Fibroblast of the conjunctiva (primary cell): ENCODE data around the gene GPR62.
"Not testable (repeated sequence)": the region's sequence is repeated elsewhere in the genome, so short reads cannot be mapped to it uniquely, and the experiment has no call there.

Source experiments
- DNase-seq: peaks from one replicate; pipeline ENCODE4 v3.0.0-alpha.2; 2010; ENCODE audit warnings: low read depth

The GPR62 gene

DNA sequence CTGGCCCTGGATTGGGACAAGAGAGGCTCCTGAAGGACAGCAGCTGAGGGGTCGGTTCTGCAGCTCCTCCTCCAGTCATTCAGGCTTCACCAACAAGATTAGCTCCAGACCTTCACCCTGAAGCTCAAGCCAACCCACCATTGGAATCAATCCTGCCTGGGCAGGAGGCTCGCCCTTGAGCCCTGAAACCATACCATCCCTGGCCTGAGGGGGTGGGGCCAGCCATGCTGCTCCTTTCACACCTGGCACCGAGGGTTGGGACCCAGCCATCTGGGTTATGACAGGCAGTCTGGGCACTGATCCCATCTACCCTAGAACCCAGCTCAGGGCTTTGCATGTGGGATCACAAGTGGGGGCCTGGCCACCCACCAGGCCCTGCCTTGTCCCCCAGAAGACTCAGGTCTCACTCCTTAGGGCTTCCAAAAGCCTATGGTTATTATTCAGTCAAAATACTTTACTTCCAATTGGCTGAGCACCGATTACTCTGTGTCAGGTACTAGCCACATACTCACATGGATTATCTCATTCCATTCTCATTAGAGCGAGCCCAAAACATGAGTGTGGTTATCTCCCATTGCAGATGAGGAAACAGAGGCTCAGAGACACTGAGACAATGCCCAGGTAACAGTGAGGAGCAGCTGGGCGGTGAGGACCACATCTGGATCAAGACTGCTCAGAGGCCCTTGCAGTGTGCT is 15.6 kb downstream of the GPR62 start:
- no peak for DNase-seq

DNA sequence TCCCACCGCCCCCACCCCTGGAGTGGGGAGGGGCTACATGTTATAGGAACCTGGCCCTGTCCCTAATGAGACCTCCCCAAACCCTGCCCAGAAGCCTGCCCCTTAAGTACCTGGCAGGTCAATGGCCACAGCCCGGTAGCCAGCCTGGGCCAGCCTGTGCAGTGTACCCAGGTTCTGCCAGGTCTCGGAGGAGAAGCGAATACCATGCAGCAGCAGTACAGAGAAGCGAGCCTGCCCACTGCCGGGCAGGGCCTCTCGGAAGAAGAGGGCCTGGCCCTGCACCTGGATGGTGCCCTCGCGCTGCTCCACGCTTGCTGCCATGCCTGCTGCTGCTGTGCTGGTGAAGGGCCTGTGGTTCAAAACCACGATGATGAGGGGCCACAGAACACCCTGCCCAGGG is 16.2 kb downstream of the GPR62 start:
- DNase-seq: no peak

DNA sequence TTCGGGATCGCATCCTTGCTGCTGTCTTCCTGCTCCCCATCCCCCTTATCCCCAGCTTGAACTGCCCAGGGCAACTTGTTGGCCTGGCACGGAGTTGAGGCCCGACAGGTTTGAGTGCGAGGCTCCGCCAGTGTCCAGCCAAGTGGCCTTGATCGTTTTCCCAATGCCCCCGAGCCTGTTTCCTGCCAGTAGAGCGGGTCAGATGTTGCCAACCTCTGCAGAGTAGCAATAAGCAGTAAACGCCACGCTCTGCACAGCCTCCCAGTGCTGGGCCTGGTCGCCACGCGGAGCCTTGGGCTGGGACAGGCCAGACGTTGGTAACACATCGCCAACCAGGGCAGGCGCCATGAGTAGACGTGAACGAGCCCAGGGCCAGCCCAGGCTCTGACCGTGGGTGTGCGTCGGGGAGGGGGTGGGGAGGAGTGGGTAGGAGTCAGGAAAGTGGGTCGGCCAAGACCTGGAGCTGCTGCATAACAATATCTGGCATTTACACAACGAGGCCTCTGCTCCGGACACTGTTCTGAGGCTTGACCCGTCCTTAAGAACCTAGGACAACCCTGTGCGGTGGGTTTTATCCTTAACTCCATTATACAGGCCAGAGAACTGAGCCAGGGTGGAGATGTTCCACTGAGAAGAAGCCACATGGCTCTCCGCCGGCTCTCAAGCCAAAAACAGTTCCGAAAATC is 19.2 kb downstream of the GPR62 start:
- no peak for DNase-seq

DNA sequence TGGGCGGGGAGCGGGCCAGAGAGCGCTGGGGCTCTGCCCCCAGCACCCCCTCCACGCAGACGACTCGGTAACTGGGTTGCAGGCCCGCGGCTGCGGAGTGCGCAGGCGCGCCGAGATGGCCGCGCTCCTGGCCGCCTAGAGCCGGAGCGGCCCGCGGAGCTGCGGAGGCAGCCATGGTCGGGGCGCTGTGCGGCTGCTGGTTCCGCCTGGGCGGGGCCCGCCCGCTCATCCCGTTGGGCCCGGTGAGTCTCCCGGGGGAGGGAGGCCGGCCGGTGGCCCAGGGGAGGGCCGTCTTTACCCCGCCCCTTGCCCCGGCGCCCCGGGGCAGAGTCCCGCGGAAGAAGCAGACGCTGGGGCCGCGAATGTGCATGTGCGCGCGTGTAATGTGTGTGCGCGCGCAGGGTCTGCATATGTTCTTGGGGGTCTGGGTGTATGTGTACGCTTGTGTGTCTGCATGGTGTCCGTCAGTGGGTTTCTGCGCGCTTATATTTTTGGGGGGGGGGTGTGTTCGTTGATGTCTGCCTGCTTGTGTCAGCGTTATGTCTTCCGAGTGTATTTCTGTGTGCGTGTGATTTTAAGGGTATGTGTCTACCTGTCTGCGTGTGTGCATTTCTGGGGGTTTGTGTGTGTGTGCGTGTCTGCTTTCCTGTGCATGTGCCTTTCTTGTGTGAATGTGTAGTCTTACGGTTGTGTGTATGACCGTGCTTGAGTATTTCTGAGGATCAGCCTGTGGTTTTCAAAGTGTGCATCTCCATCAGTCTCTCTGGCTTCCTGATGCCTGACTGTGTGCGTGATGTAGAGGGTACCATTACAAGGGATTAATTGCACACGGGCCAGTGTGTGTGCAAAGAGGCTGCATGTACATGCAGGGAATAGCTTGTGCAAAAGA is 20.0 kb downstream of the GPR62 start, which contains the start of gene ABHD14A:
Gene ABHD14A, plus strand, starts transcription at position 102 of the 889 bp plus-strand sequence. Its CDS starts 72 bp downstream, at position 174.
- DNase-seq: peak; percentile 29

DNA sequence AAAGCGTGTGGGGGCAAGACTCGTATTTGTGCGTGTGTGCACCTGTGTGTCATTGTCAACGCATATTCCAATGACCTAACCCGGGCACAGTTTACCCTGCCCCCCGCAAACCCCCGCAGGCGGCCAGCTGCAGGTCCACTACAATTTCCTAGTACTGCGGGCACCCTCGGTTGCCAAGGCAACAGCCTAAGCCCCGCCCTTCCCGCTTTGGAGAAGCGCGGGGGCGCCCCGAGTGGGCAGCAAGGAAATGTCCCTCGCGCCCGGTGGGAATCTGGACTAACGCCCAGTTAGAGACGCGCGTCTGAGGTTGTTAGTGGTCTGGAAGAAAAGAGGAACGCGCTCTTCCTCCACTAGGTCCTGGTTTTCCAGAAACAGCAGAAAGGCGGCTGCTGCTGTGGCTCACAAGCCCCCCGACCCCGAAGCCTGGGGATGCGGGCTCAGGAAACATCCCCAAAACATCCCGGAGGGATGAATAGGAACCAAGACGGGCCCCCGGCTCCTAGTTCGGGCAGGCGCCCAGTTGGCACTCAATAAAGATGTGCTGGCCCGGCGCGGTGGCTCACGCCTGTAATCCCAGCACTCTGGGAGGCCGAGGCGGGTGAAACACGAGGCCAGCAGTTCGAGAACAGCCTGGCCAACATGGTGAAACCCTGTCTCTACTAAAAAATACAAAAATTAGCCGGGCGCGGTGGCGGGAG is 20.8 kb downstream of the GPR62 start:
- no peak for DNase-seq

DNA sequence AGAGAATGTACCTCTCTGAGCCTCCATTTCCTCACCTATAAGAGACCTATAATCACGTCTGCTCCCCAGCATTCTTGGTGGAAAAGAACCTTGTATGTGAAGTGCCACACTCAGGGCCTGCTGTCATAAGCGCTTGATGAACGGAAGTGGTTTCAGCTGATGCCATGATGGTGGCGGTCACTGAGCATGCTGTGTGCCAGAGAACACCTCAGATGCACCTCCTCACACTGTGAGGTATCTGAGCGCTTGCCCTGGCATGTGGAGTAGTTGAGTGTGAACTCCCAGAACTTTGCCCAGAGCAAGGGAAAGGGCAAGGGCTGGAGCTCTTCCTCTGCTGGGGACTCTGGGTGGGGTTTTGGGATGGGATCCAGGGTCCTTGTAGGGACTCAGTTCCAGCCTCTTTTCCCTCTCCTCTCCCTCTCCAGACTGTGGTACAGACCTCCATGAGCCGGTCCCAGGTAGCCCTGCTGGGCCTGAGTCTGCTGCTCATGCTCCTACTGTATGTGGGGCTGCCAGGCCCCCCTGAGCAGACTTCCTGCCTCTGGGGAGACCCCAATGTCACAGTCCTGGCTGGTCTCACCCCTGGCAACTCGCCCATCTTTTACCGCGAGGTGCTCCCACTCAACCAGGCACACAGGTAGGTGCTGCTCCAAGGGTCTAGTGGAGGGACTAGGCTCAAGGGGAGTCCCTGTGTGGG is 22.4 kb downstream of the GPR62 start:
- DNase-seq: no peak

DNA sequence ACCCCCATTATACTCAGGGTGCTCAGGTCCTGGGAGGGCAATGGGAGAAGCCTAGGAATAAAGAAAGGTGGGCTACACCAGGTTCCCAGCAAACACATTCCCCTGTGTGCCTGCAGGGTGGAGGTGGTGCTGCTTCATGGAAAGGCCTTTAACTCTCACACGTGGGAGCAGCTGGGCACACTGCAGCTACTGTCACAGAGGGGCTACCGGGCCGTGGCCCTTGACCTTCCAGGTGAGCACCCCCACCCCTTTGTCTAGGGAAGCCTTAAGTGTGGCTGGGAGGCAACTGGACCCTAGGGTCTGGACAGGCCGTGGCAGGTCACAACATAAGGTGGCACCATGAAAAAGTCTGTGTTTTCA is 22.9 kb downstream of the GPR62 start:
- no peak for DNase-seq

DNA sequence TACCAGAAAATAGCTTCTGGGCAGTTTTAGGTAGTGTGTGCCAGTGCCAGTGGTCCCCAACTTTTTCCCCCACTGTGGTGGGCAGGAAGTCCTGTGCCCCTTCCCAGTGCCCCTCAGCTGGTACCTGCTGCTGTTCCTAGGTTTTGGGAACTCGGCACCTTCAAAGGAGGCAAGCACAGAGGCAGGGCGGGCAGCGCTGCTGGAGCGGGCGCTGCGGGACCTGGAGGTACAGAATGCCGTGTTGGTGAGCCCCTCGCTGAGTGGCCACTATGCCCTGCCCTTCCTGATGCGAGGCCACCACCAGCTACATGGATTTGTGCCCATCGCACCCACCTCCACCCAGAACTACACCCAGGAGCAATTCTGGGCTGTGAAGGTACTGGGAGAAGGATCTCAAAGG is 25.1 kb downstream of the GPR62 start:
- DNase-seq: no peak

DNA sequence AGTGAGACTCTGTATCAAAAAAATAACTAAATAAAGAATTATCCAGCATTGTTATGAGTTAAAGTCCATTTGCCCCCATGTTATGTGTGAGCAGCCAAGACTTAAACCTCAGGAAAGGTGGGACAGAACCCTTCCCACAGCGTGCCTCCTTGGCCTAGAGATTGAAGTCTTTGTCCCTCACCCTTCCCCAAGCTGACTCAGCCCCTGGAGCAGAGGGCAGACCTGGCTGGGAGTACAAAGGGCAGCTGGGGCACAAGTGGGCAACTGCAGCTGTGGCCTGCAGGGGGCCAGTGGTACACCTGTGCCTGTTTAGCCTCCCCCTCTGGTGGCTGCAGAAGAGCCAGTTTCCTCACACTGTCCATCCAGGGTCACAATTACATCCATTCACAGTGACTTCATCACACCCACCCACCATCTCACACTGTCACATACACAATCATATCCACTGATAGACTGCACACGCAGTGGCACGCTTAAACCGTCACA is 27.2 kb downstream of the GPR62 start:
- no peak for DNase-seq

DNA sequence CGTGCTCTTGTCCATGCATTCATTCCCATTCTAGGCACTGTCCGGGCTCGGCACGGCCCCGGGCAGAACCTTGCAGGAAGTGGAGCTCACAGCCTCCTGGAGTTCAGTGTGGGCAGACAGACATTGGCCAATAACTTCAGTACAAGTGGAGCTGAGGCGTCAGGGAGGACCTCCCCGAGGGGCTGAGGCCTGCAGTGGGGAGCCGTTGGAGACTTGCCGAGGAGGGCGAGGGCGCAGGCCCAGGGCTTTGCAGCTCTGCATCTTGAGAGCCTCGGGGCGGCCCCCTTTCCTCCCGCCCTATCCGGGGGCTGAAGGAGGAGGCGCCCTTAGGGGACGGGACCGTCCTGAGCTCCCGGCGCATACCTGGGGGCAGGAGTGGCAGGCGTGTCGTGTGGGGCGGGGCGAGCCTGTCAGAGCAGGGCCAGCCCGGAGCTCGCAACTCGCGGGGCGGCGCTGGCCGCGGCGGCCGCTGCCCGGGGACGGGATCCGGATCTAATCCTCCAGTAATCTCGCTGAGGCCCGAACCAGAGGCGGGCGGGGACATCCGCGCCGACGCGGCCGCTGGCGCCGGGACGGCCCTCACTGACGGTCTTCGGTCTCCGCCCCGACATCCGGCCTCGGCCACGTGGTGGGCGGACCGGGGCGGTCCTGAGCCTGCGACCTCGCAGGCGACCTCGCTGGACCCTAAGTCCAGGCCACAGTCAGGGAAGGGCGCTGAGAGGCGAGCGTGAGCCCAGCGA is 27.8 kb downstream of the GPR62 start, which contains the start of gene ACY1:
Gene ACY1, plus strand, starts transcription at position 698 of the 740 bp plus-strand sequence. CDS start 530 bp downstream, outside the sequence.
- peak; percentile 75 for DNase-seq

DNA sequence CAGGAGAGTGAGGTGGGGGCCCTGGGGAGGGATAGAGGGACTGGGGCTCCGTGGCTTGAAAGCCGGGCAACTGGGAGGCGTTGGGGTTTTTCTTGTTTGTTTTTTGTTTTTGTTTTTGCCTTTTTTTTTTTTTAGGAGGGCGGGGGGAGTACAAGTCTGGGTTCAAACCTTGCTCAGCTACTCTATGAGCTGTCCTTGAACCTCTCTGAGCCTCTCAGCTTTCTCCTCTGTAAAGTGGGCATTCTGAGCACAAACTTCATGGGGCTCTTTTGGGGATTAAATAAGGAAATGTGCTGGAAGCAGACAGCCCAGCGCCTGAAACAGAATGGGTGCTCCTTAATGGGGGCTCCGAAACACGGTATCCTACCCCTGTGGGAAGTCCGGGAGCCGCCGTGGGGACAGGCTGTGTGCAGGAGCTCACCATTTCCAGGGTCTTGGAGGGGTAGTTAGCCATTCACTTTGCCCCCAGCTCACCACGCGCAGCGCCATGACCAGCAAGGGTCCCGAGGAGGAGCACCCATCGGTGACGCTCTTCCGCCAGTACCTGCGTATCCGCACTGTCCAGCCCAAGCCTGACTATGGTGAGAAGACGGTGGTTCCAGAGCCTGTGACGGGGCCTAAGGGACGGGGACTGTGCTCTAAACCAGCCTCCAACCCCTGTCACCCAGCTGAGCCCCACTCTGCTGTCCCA is 28.5 kb downstream of the GPR62 start:
- DNase-seq: no peak

DNA sequence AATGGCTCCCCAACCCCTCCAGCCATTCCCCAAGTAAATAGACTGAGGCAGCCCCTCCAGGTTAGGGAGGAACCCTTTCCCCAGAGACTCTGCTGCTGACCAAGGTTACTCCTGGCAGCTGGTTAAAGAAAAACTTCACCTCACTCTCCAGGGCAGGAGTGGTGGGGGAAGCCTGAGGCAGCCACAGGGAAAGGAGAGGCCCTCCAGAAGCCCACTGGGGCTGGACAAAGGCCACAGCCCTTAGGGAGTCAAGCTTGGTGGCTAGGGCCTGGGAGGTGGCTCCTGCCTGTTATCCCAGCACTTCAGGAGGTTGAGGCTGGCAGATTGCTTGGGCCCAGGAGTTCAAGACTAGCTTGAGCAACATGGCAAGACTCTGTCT is 29.1 kb downstream of the GPR62 start:
- no peak for DNase-seq

DNA sequence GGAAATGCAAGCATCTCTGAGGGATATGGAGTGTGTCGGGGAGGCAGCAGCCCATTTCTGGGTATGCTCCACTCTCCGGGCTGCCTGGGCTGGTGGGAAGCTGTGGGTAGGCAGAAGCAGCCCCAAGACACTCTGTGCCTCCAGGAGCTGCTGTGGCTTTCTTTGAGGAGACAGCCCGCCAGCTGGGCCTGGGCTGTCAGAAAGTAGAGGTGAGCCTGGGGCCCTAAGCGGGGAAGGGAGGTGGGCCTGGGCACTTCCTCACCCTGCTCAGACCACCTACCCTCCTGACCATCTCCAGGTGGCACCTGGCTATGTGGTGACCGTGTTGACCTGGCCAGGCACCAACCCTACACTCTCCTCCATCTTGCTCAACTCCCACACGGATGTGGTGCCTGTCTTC is 29.9 kb downstream of the GPR62 start:
- no peak for DNase-seq

DNA sequence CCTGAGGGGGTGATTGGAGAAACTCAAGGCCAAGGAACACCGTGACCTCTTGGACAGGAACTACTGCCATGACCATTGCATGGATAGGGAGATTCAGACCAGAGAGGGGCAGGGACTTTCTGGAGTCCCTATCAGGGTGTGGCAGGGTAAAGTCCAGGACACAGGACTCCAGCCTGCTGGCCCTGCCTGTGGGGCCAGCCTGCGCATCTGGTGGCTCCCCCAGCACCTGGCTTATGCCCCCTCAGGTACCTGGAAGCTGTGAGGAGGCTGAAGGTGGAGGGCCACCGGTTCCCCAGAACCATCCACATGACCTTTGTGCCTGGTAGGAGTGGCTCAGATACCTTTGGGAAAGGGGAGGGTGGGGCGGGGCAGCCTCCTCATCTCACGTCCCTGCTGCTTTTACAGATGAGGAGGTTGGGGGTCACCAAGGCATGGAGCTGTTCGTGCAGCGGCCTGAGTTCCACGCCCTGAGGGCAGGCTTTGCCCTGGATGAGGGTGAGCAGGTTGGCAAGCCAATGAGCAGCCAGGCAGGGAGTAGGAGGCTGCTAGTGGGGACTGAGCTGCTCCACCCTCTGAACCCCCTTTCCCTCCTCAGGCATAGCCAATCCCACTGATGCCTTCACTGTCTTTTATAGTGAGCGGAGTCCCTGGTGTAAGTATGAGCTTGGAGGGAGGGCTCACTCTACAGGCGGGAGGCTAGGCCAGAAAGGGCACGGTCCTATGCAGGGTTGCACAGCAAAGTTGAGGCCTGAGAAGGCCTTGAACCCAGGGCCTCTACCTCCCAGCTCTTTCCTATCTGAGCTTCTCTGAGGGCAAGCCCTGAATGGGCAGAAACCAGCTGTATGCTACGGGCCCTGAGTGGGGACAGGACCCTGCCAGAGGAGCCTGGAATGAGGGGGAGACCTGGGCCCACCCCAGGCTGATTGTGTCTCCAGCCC is 31.1 kb downstream of the GPR62 start:
- no peak for DNase-seq

DNA sequence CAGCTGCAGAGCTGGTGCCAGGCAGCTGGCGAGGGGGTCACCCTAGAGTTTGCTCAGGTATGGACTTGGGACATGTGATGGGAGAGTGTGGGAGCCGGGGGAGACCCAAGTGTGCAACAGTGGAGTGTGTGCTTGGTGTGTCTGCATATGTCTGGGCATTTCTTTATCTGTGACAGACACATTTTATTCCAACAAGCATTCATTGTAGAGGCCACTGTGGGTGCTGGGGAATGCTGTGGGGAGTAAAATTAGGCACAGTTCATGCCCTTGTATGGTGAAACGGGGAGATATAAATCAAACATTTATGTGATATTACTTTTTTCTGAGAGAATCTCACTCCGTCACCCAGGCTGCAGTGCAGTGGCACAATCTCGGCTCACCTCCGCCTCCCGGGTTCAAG is 32.4 kb downstream of the GPR62 start:
- DNase-seq: no peak

DNA sequence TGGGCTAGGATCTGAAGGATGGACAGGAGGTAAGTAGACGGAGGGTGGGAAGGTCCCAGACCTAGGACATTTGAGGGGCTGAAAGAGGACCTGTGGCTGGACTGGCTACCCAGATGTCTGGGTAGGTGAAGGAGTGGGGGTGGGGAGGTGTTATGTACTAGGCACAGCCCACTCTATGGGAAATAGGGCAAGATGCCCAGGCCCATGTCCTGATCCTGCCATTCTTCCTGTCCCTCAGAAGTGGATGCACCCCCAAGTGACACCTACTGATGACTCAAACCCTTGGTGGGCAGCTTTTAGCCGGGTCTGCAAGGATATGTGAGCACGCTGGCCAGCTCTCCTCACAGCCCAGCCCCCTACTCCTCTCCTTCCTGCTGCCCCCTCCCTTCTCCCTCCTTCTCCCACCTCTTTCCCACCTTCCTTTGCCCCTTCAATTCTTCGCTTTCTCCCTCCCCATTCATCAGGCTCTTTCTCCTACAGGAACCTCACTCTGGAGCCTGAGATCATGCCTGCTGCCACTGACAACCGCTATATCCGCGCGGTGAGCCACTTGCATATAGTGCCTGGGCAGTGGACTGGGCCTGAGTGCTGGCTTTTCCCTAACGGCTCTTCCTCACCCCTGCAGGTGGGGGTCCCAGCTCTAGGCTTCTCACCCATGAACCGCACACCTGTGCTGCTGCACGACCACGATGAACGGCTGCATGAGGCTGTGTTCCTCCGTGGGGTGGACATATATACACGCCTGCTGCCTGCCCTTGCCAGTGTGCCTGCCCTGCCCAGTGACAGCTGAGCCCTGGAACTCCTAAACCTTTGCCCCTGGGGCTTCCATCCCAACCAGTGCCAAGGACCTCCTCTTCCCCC is 33.3 kb downstream of the GPR62 start:
- DNase-seq: no peak

DNA sequence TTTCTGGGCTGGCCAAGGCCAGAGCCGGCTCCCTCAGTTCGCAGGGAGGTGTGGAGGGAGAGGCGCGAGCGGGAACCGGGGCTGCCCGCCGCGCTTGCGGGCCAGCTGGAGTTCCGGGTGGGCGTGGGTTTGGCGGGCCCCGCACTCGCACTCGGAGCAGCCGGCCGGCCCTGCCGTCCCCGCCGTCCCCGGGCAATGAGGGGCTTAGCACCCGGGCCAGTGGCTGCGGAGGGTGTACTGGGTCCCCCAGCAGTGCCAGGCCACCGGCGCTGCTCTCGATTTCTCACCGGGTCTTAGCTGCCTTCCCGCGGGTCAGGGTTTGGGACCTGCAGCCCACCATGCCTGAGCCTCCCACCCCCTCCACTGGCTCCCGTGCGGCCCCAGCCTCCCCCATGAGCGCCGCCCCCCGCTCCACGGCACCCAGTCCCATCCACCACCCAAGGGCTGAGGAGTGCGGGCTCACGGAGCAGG is 35.4 kb downstream of the GPR62 start:
- DNase-seq: not testable (repeated sequence)
